ENCODE results near the gene CABYR. TPM values are rescaled to one million over a fixed set of nuclear protein-coding genes. Genes with fewer than 3 reads are reported as not detected.
A peak's percentile ranks its signal among the peaks of the same experiment; 100 is the strongest.

Gene CABYR
- 36.7 and 37.3 TPM in 2 replicates for total RNA-seq (2014; rRNA removed; shearing (Covaris generic))
- 54.1 and 60.1 TPM in 2 replicates for polyA plus RNA-seq (2014; cell fraction: nucleus; rRNA removed)

- peak; percentile 89 for DNase-seq (ENCODE audit: extremely low read depth, low read depth)
Measured at GRCh38 chr18:24138789-24139616, at the start of gene CABYR. Gene CABYR, plus strand, starts transcription at chr18:24139062. Its CDS starts 4,053 bp downstream, at chr18:24143115.

DNA sequence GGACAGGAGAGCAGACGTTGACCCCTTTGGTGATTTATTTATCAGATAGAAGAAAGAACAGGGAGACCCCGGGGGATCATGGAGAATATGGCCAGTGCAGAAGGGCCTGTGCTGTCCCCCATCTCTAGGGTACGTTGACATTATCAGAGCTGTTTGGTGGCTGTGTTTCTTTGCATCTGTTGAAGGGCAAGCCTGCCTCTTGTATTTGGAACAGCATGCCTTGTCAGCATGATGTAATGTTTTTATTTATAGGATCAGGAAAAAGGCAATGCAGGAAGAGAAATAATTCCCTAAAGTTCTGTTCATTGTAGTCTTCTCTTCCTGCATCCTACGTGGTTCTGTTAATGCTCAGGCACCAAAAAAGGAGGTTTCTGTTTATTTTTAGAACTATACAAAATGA is 49.8 kb upstream of the CABYR start:
- no peak for DNase-seq (ENCODE audit: extremely low read depth, low read depth)

DNA sequence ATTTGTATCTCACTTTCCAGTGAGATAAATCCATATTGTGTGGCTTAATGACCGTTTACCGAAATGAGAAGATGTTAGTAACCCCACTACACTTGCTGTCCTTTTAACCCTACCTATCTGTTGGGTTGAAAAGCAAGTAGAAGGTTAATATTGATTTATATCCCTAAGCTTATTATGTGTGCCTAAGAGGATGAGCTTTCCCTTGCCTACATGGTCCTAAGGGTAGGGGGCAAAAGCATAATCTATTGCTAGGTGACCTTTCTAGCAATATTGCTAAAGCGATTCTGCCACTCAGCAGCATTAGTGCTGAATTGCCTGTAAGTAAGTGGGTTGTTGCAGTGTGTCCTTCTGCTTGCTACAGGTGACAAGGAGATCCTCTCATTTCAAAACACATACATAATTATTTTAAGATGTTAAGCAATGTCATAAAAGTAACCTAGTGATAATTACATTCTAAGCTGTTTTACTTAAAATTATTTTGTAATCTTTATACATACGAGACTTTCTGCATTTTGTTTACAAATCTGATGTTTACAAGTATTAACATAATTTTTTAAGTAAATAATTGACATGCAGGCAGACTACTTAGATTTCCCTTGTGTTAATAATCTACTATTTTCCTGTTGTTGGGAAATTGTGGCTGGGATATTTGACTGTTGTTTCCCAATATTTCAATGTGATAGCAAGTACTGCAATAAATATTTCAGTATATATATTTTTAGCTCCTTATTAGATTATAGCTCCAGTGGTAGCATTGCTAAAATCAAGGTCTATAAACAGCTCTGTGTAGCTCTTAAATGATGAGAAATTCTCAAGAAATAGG is 49.1 kb upstream of the CABYR start:
- no peak for DNase-seq (ENCODE audit: extremely low read depth, low read depth)

- no peak for DNase-seq (ENCODE audit: extremely low read depth, low read depth)
Measured at GRCh38 chr18:24090876-24091275, 48.0 kb upstream of the CABYR start.

GRCh38 chr18:24094561-24094960 is 44.3 kb upstream of the CABYR start:
- no peak for DNase-seq (ENCODE audit: extremely low read depth, low read depth)

- DNase-seq (ENCODE audit: extremely low read depth, low read depth) = no peak
Measured at GRCh38 chr18:24095976-24096375, 42.9 kb upstream of the CABYR start.

GRCh38 chr18:24103320-24104021 is 35.4 kb upstream of the CABYR start:
- no peak for DNase-seq (ENCODE audit: extremely low read depth, low read depth)

DNA sequence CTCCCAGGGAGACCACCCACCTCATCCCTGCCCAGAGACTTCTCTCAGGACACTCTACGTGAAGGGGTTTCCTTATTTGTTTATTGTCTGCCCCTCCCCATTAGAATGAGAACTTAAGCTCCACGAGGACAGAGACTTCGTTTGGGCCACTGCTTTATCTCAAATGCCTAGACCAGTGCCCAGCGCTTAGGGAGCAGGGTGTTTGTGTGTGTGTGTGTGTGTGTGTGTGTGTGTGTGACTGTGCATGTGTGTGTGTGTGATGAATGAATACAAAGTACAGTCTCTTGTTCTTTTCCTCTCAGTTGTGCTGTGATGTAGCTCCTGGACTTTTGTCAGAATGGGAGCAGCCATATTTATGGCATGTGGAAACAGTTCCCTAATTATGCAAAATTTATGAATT is 34.4 kb upstream of the CABYR start:
- DNase-seq (ENCODE audit: extremely low read depth, low read depth) = no peak

DNA sequence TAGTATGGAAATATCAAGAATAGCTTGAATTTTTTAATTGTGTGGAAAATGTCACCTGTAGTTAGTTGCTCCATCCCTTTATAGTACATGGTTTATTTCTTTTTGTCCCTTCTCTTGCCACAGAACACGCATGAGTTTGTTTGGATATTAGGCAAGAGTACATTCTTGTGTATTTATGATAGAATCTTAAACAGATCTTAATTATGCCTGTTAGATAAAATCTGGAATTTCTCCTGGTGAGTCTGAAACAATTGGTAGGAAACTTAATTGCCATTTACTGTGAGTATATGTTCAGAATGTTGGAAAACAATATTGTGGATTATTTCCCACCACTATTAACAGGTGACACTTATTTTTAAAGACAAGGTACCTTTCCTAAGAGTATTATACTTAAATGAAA is 30.2 kb upstream of the CABYR start:
- no peak for DNase-seq (ENCODE audit: extremely low read depth, low read depth)

- DNase-seq (ENCODE audit: extremely low read depth, low read depth) = no peak
Measured at GRCh38 chr18:24111936-24112335, 26.9 kb upstream of the CABYR start.

DNA sequence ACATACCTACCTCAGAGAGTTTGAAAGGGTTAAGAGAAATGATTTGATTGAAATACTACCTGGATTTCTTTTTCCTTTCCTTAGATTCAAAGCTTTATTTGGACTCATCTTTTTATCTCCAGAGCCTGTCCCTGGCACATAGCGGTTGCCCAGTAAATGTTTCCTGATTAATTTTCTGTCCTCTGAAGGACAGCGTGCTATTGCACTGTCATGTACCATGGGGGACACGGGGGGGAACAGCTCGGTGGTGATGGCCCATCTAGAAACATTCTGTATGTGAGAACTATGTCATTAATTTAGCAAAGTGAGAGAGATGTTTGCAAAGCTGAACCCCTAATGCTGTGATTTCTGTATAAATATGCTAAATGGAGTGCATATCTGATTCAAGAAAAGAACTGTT is 26.4 kb upstream of the CABYR start:
- DNase-seq (ENCODE audit: extremely low read depth, low read depth) = no peak

- no peak for DNase-seq (ENCODE audit: extremely low read depth, low read depth)
Measured at GRCh38 chr18:24112874-24113615, 25.8 kb upstream of the CABYR start.

DNA sequence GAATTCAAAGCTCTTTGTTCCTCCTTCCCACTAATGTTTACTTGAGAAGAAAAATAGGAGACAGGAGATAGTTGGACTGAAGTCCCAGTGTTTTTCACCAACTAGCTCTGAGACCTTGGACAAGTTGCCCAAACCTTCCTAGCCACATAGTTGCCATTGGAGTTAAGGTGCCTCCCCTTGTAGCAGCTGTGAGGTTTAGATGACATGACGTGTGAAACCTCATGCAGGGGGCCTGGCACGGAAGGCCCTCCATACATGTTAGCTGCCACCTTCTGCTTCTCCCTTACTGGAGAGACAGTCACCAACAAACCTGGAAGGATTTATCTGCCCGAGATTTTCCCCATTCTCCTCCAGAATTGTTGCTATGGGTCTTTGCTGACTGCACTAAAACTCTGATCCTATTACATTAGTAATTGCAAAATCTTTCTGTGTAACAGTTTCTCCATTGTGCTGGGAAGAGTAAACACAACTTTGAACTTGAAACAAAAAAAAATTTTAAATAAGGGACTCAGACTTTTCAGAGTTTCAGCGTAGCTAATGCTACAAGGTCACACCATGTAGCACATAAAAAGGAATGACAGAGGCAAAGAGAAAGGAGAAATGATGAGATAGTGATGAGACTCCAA is 23.8 kb upstream of the CABYR start:
- DNase-seq (ENCODE audit: extremely low read depth, low read depth) = no peak

- no peak for DNase-seq (ENCODE audit: extremely low read depth, low read depth)
Measured at GRCh38 chr18:24115628-24116027, 23.2 kb upstream of the CABYR start.

DNA sequence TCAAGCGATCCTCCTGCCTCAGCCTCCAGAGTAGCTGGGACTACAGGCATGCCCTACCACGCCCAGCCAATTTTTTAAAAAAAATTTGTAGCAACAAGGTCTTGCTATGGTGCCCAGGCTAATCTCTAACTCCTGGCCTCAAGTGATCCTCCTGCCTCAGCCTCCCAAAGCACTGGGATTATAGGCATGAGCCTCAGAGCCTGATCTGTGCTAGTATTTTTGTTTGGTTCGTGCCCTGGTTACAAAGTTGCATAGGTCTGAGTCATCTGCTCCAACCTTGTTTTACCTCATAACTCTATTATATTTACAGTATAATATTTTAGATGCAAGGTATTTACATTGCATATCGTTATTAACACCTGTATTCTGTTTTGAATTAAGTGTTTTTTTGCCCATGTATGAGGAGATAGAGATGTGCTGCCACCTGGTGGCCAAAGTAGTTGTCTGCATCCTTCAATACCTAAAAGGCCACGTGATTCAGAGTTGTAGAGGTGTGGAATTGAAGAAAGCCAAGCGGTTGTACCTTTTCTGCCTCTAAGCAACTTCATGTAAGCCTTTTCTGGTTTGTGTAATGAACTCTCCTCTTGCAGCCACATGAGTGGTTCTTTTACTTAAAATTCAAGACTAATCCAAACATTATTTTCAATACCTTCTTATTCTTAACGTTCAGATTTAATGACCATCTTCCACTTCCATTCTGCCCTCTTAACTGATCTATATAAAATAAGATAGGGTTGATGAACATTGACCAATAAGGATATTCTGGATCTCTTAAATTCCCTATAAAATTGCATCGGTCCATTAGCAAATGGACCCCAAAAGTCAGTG is 19.9 kb upstream of the CABYR start:
- peak; percentile 68 for DNase-seq (ENCODE audit: extremely low read depth, low read depth)

GRCh38 chr18:24120676-24121075 is 18.2 kb upstream of the CABYR start:
- no peak for DNase-seq (ENCODE audit: extremely low read depth, low read depth)

DNA sequence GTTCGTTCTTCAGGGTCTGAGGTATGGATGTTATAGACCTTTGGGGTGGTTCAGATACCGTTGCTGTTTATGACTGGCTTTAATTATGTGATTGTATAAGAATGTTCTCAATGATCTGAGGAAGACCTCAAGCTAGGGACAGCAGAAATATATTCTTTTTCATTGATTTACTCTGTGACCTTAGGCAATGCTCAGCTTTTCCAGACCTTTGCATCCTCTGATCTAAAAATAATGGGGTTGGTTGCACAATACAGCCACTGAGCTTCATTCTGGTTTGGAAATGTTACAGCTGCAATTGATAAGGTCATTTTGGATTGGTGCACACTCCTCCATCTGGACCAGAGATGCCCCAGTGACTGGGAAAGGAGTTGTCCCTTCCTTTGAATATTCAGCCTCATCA is 17.2 kb upstream of the CABYR start:
- no peak for DNase-seq (ENCODE audit: extremely low read depth, low read depth)

DNA sequence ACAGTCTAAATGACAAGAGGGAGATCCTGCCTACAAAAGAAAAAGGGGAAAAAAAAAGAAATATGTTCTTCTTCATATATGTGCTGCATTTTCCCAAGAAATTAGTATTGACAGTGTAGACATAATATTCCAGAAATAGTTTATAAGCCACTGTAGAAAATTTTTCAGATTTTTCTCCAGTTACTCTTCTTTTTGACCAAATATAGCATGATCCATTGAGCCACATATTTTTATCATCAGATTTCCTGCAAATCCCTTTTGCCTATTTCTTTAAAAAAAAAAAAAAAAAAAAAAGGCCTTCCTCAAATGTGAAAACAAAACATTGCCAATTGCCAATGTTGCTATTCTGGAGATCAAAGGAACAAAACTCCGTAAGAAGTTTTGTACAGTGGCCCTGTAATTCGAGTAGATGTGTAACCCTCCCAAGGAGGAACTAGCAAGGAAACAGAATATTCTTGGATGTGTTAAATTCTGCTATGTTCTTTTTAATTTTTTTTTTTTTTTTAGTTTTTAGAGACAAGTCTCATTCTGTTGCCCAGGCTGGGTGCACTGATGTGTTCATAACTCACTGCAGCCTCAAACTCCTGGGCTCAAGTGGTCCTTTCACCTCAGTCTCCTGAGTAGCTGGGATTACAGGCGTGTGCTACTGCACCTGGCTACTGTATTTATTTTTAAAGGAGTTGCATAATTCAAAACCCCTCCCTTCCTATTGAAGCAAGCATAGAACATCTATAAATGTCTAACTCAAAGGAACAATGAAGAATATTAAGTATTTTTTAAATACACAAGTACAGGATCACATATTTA is 12.5 kb upstream of the CABYR start:
- DNase-seq (ENCODE audit: extremely low read depth, low read depth) = no peak
